ENCODE measurements around the gene PICALM.
A peak's percentile ranks its signal among the peaks of the same experiment; 100 is the strongest.
"Not testable (repeated sequence)": the region's sequence is repeated elsewhere in the genome, so short reads cannot be mapped to it uniquely, and the experiment has no call there.

PICALM gene

DNA sequence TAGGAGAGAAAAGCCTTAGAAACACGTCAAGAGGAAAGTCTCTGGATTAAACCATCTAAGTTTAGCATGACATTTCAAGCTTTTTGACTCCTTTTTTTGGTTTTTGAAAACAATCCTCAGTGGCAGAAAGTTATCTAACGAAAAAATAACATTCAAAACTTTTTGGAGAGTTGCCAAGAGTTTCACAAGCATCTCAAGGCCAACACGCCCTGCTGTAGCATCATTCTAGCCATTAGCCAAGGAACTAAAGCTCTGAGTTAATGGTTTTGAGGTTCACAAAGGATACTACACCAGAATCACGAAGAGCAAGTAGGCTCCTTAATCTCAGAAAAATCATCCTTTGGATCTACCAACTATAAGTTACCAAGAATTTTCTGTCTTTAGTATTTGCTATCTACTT lies 94.8 kb downstream of the PICALM start:
- DNase-seq = no peak

DNA sequence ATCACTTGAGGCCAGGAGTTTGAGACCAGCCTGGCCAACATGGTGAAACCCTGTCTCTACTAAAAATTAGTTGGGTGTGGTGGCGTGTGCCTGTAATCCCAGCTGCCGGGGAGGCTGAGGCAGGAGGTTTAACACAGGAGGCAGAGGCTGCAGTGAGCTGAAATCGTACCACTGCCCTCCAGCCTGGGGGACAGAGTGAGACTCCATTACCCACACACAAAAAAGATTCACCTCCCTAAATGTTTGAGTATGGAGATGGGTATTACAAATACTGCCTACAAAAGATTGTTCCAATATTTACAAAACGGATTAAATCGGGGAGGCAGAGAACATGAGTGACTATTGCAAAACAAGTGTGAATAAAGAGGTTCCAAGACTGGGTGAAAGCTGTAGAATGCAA lies 98.3 kb downstream of the PICALM start:
- DNase-seq = no peak

DNA sequence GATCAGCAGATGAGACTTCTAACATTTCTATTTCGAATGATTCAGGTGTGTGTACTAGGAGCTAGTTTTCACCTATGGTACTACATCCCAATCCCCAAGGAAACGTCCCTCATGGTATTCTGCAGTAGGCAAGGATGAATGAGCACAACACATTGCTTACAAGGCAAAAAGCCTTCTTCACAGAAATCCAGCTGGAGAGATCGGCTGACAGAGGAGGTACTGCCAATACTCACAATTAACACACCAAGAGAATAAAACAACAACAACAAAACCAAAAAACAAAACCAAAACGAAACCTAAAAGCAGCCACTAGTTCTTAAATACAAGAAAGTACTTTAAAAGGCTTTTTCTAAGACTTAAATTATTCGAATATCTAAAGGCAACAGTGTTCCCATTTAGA lies 101.4 kb downstream of the PICALM start:
- DNase-seq = no peak

DNA sequence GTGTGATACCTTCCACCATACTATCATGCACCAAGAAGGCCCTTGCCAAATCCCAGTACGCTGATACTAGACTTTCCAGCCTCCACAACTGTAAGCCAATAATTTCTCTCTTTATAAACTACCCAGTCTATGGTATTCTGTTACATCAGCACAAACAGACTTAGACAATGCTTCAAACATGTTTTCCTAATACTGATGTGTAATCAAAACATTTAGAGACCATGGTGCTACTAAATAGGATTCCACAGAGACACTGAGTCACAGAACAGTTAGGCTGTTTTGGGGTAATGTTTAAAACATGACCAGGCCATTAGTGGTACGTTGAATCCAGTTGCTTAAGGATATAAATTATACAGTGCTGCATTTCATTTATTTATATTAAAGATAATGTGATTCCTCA lies 103.7 kb downstream of the PICALM start:
- no peak for DNase-seq

DNA sequence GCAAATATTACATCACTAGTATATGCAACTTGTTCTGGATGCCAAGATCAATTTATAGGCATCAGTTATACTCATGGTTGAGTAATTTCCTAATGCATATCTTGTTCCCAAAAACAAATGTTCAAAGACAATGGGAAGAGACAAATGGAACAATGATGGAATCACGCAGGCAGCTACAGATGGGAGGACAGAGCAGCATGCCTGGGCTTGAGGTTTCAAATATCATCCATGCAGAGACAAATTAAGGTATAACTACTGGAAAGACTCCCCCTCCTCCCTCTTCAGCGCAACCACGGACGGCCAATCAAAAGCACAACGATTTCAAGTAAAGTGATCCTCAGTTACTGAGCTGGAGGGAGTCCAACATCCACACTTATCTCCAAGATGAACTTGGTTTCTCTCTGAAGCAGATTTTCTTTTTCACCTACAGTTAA lies 106.9 kb downstream of the PICALM start:
- DNase-seq = no peak

DNA sequence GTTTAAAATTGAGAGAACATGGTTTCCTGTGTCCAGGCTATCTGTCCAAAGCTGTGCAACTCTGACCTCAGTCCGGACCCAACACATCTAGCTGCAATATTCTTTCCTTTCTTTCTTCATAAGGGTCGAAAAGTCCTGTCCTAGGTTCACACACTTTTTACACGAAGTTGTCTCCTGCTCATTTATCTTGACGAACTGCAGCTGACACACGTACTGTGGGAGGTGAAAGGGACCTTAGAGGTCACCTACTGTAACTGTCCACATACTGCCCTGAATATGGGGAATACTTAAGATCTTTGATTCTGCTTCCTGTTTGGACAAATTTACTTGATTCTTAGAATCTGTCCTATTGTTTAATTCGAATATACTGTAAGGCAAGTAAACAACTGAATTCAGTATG lies 107.8 kb downstream of the PICALM start:
- DNase-seq = no peak

DNA sequence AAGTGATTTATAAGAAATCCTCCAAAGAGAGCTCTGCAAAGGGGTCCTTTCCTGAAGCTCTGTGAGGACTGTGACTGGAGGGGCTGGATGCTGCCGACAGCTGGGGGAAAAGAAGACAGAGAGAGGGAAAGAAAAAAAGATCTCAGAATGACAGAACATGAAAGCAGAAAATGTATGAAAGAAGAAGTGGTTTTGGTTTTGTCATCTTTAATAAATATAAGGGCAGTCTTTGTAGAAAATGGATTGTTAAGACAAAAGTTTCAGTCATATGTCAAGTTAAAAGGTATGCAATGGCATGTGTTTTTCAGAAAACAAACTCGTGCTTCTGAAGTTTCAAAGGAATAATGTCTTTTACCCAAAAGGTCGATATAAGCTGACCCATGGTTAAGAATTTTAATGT lies 108.2 kb downstream of the PICALM start:
- no peak for DNase-seq

DNA sequence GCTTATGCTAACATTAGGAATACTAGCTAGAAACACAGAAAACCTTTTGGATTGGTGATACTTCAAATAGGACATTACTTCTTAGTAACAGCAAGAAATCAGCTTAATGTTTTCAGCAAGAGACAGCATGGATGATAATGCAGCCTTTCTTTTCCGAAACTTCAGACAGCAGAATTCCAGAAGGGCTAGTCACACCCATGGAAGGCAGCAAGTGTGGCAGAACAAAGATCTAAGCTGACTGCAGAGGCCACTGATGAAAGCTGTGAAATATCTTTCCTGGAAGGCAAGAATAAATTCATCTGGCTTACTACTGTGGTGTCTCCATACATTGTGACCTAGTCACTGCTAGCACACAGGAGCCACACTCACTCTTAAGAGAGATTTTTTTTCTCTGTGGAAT lies 113.4 kb downstream of the PICALM start:
- no peak for DNase-seq

DNA sequence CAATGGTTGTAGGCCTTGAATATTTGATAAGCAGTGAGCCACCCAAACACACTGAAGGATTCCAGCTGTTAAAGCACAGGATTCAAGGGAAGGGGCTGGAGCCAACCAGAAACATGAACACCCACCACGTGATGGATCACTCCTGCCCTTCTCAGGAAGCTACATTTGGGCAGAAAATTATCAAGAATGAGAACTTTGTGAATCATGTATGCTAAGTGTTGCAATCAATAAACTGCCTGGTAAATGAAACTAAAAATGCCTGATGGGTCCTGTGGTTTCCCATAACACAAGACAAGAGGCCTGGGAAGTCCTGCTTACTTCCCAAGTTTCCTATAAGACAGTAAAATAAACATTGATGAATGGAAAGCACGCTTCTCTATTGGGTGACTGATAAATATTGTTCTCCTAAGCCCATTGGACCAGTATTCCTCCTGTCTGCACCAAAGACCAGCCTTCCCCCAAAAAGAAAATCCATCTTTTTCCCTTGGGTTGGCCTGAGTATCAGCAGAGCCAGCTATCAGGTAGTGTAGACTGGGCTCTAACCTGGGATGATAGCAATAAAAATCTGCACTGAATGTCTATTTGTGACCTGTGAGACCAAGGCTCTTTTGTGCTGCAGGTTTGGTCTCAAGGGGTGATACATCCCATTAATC lies 115.3 kb downstream of the PICALM start:
- DNase-seq = no peak

DNA sequence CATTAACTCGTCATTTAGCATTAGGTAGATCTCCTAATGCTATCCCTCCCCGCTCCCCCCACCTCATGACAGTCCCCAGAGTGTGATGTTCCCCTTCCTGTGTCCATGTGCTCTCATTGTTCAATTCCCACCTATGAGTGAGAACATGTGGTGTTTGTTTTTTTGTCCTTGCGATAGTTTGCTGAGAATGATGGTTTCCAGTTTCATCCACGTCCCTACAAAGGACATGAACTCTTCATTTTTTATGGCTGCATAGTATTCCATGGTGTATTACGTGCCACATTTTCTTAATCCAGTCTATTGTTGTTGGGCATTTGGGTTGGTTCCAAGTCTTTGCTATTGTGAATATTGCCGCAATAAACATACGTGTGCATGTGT lies 116.8 kb downstream of the PICALM start:
- DNase-seq = not testable (repeated sequence)

DNA sequence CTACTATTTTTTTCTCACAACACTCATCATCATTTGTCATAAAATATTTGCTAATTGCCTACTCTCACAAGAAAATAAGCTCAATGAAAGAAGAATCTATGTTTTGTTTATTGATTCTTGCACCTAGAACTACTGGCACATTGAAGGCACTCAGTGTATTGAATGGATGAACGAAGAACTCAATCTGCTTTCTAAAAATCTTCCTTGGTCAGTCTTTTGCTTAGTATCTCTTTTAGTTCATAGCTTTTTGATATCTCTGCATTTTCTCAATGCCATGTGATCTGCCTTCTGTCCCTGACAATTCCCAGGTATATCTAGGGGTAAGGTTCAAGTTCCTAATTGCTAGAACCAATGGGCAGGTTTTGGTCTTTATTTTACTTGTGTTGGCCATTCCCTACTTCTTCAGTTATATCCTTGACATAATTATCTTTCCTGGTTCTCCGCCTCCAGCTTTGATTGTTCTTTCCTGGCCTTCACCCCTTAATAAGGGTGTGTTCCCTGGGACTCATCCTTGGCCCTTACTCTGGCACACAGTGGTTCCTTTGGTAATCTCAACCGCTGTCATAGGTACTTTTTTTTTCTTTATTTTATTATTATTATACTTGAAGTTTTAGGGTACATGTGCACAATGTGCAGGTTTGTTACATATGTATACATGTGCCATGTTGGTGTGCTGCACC lies 117.3 kb downstream of the PICALM start:
- no peak for DNase-seq

DNA sequence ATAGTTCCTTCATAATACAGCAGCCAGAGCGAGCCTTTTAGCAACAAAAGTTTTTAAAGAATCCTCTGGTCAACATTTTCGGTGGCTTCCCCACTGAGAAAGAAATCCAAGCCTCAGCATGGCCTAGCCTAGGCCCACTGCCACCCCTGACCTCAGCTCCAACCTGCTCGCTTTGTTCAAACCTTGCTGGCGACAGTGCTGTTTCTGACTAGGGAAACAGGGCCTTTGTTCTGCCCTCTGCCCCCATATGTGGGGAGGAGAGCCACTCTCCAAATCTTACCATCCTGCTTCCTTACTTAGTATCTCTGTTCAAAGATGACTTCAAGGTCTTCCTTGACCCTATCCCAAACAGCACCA lies 117.9 kb downstream of the PICALM start:
- DNase-seq = no peak

DNA sequence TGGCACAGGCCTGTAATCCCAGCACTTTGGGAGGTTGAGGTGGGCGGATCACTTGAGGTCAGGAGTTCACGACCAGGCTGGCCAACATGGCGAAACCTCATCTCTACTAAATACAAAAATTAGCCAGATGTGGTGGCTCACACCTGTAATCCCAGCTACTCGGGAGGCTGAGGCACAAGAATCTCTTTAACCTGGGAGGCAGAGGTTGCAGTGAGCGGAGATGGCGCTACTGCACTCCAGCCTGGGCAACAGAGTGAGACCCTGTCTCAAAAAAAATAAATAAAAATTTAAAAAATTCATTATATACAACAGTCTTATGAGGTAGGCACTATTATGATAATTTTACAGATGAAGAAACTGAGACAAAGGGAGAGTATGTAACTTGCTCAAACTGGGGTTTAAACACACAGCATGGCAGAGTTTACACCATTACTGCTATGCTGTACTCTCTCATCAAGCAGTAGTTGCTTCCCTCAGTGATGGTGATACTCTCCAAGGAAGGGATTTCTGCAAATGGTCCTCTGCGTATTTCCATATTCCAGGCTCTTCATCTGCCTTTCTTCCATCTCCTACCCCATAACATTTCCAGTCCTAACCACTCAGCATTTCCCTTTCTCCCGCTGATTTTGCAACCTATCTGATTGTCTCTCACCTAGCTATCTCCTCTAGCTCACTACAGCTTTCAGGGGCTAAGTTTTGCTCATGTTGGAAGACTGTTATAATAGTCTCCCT lies 118.4 kb downstream of the PICALM start:
- no peak for DNase-seq

DNA sequence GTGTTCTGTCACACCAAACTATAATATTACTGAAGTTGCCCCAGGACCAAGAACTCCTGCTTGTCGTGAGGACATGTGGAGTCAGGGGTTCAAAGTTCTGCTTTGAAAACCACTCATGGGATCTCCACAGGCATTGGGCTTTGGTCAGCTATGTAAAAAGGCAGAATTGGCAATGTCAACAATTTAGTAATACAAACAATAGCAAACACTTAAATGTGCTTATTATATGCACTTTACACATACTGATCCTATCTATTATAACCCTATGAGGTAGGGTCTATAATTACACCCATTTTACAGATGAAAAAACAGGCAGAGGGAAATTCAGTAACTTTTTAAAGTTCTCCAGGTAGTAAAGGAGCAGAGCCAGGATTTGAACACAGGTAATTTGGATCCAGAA lies 119.1 kb downstream of the PICALM start:
- no peak for DNase-seq

DNA sequence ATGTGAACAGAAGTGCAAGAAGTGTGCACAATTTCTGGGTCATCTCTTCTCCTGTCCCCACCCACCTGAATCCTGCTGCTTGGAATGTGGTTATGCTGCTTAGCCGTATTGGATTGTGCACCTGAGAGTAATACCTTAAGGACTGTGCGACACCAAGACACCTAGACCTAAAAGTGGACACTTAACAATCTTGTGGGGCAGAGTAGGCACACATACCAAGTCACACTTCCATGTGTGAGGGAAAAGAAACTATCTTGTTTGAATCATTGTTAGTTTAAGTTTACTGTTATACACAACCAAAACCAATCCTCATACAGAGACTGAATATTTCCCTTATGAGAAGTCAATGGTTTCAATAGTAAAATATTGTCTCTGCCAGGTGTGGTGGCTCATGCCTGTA lies 120.0 kb downstream of the PICALM start:
- no peak for DNase-seq

DNA sequence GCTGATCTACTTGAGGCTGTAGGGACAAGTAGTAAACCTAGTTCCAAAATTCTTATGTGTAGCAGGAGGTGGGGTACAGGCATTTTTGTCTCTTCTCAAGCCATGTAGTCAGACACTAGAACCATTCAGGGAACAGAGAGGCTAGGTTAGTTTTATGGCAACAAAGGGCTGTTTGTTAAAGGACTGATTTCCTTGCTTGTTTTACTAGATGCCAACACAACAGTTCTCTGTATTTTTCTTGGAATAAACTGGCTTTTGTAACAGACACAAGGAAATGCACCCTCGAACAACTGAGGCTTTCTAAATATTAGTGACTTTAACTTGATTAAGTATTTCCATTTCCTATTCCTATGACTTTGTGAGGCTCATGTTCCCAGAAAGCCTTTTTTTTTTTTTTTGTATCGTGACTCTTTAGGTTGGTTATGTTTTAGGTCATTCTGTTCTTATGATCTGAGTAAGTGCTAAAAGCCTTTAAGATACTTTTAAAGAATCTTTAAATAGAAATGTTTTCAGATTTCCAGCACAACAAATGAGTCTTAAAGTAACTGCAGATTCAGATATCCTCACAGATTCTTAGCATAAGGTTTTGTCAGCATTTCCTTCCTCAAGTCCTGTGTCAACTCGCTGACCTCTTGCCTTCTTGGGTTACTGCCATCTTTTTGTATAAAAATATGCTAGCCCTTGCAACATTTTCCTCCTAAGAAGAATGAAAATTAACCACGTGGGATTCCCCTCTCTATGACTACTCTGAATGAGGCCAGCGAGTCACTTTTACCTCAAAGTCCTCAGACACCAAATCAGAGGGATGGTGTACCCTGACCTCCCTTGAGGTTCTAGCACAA lies 121.2 kb downstream of the PICALM start:
- DNase-seq = peak; percentile 56

DNA sequence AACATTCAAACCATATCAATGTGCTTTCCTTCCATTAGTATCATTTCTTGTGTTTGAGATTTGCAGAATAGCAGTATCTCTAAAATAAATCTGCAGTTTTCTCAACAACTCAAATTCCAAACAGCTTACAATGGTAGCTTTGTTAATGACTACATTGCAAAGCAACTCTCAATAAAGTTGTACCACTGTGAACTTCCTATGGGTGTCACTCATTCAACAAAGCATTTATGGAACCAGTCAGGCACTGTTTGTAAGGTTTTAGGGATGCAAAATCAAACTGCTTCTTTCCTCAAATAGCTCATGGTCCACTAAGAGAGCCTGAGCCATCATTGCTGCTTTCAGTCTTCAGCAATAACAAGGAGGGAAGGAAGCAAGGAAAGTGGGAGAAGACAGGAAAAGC lies 122.7 kb downstream of the PICALM start:
- no peak for DNase-seq

DNA sequence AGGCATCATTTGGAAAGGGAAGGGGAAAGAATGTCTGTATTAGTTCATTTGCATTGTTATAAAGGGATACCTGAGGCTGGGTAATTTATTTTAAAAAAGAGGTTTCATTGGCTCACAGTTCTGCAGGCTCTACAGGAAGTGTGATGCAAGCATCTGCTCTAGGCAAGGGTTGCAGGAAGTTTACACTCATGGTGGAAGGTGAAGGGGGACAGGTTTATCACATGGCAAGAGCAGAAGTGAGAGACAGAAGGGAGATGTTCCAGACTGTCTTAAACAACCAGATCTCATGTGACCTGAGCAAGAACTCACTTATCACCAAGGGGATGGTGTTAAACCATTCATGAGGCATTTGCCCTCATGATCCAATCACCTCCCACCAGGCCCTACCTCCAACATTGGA lies 123.1 kb downstream of the PICALM start:
- DNase-seq = no peak

DNA sequence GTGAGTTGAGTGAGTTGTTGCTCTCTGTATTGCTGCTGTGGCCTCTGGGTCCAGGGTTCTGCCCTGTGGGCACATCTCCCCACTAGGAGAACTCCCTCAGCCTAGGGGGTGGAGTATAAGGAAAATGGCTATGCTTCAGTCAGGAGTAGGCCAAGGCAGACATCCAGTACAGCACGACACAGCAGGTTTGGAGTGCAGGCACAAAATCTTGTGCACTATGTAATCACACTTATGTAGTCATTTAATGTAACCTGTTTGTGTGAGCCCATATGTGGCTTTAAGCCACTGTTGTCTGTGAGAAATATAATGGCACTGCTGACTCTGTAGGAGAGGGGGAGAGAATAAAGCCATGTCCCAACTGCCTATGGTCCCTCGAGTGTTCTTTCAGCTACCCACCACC lies 123.6 kb downstream of the PICALM start:
- no peak for DNase-seq

DNA sequence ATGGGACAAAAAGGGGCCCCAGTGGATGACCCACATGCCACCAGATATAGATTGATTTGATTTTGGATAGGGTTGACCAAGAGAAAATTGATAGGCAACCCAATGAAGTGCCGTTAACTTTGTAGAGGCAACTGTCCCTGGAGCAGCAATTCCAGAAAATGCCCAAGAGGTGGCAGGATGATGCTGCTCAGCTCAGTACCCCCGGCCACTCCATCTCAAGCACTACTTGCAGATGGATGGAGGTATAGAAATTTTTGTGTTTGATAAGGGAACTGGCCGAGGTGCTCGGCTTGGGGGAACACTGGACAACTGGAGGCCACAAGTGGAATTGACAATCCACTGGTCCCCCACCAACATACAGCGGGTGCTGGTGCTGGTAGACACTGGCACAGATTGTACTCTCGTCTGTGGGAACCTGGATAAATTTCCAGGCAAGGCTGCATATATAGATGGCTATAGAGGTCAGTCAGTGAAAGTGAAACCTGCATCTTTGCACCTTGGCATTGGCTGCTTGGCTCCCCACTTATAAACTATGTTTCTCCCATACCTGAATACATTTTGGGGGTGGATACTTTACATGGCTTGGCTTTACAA lies 127.4 kb downstream of the PICALM start:
- peak; percentile 54 for DNase-seq

DNA sequence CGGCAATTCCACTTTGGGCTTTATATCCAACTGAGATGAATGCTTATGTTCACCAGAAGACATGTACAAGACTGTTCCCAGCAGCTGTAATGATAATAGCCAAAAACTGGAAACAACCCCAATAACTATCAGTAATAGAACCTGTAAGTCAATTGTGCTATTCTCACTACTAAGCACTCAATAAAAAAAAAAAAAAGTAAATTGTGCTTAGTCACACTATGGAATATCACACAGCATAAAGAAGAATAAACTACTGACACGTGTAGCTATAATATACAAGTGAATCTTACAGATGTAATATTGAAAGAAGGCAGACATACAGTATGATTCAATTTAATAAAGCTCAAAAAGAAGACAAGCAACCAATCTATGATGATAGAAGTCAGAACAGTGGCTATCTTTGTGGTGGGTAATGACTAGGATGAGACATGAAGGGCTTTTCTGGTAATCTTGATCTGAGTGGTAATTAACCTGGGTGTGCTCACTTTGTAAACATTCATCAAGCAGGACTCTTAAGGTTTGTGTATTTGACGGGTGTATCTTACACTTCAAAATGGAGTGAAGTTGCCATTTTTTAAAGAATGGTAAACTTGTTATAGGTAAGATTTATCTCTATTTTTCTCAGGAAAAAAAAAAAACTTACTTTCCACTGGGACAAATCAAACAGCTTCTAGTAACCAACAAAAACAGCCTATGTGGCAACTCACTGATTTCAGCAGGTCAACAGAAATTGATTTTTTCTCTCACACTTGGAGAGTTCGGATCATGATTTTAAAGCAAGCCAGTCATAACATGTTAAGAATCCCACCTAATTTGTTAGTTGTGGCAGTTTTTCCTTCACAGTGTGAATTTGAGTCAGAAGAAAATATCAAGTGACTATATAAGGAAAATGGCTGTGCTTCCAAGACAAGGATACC lies 129.5 kb downstream of the PICALM start:
- no peak for DNase-seq

DNA sequence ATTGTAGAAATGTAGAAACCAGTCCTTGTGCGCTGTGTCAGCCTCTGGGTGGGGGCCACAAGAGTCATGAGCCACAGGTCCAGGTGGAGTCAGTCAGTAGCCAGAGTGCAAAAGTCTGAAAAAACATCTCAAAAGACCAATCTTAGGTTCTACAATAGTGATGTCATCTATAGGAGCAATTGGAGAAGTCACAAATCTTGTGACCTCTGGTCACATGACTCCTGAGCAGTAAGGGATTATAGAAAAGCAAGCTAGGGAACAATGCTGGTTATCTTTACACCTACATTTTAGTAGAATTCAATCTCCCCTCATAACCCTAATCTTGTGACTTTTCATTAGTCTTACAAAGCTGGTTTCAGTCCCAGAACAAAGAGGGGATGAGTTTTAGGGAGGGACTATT lies 131.0 kb downstream of the PICALM start:
- DNase-seq = no peak
